NCI-H526 treated with DMSO at 0.1 percent for 48 hours (cell line): ENCODE data around the gene C12orf56.
"Not testable (repeated sequence)": the region's sequence is repeated elsewhere in the genome, so short reads cannot be mapped to it uniquely, and the experiment has no call there.

ENCODE experiments used
- DNase-seq: peaks from one replicate; lab custom pipeline; 2025; lab: John Stamatoyannopoulos, UW

The C12orf56 gene

GRCh38 chr12:64236549-64236948 is 154.0 kb downstream of the C12orf56 start:
- DNase-seq = no peak

- no peak for DNase-seq
Measured at GRCh38 chr12:64232196-64232595, 158.4 kb downstream of the C12orf56 start.

GRCh38 chr12:64229796-64230195 is 160.8 kb downstream of the C12orf56 start:
- no peak for DNase-seq

GRCh38 chr12:64229240-64229639 is 161.3 kb downstream of the C12orf56 start:
- DNase-seq = no peak

GRCh38 chr12:64225626-64226025 is 164.9 kb downstream of the C12orf56 start:
- DNase-seq = no peak

GRCh38 chr12:64222009-64222765 is 168.4 kb downstream of the C12orf56 start, which contains the start of gene KICS2:
KICS2 (minus strand) TSS chr12:64222296; CDS start chr12:64222237, 59 bp downstream.
- DNase-seq = peak; percentile 68

- DNase-seq = peak; percentile 71
Measured at GRCh38 chr12:64221651-64222008, 168.9 kb downstream of the C12orf56 start.

GRCh38 chr12:64220046-64220445 is 170.5 kb downstream of the C12orf56 start:
- no peak for DNase-seq

- no peak for DNase-seq
Measured at GRCh38 chr12:64219145-64219544, 171.4 kb downstream of the C12orf56 start.

- no peak for DNase-seq
Measured at GRCh38 chr12:64218597-64218996, 172.0 kb downstream of the C12orf56 start.

GRCh38 chr12:64217643-64218042 is 172.9 kb downstream of the C12orf56 start:
- DNase-seq = not testable (repeated sequence)

GRCh38 chr12:64216239-64216638 is 174.3 kb downstream of the C12orf56 start:
- DNase-seq = no peak
